ENCODE data around the gene PWWP2B. TPM values are rescaled to one million over a fixed set of nuclear protein-coding genes. Genes with fewer than 3 reads are reported as not detected.

The PWWP2B gene
- total RNA-seq, 1 experiment from 2014 or later = 51.6 TPM

DNA sequence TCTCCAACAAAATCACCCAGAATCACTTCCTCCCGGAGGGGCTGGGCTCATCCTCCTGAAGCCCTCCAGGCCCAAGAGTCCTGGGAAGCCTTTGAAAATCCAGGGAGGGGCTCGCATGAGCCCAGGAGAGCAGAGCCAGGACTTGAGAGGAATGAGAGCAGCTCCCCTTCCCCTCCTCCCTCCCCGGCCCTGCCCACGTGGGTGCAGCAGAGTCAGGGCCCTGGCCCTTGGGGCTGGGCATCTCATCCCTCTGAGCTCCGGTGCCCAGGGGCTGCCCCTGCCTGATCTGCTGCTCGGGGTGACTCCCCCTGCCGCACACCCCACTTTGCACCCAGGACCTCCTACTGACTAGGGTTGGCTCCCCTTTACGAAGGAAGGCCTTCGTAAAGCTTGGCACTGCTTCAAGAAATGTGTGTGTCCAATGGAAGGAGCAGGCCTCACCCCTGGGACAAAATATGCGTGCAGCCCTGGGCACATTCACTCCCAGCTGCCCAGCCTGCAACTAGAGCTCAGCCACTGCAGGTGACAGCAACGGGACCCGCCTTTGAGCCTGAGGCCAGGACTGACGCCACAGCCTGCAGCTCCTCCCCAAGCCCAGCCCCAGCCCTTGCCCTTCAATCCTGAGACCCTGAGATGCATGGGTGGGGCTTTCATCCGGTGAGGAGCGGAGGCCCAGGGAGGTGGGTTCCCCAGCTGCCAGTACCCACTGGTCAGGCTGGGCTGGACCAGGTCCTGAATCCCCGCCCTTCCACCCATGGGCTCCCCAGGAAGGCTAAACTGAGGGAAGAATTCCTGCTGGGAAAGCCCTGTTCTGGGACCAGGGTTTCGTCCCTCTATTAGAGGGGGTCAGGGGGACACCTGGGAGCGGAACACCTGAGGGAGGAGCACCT is 21.8 kb downstream of the PWWP2B start:
- DNase-seq (ENCODE audit: low read depth, low spot score) = no peak
- TF ChIP-seq, protein P1, sequence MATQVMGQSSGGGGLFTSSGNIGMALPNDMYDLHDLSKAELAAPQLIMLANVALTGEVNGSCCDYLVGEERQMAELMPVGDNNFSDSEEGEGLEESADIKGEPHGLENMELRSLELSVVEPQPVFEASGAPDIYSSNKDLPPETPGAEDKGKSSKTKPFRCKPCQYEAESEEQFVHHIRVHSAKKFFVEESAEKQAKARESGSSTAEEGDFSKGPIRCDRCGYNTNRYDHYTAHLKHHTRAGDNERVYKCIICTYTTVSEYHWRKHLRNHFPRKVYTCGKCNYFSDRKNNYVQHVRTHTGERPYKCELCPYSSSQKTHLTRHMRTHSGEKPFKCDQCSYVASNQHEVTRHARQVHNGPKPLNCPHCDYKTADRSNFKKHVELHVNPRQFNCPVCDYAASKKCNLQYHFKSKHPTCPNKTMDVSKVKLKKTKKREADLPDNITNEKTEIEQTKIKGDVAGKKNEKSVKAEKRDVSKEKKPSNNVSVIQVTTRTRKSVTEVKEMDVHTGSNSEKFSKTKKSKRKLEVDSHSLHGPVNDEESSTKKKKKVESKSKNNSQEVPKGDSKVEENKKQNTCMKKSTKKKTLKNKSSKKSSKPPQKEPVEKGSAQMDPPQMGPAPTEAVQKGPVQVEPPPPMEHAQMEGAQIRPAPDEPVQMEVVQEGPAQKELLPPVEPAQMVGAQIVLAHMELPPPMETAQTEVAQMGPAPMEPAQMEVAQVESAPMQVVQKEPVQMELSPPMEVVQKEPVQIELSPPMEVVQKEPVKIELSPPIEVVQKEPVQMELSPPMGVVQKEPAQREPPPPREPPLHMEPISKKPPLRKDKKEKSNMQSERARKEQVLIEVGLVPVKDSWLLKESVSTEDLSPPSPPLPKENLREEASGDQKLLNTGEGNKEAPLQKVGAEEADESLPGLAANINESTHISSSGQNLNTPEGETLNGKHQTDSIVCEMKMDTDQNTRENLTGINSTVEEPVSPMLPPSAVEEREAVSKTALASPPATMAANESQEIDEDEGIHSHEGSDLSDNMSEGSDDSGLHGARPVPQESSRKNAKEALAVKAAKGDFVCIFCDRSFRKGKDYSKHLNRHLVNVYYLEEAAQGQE (IDR thresholded peaks at IDR 0.05; ENCODE audit: insufficient read depth in 1 of 2, low read depth in 2 of 2, low read length in 1 of 2) = no peak
- TF ChIP-seq POLR2AphosphoS5 (IDR thresholded peaks at IDR 0.05; ENCODE audit: low read depth, low read length) = peak; percentile 39; the same call in 1 of the 2 replicates
- peak; percentile 69 for TF ChIP-seq TCF7L2 (IDR thresholded peaks at IDR 0.05; ENCODE audit: low read depth, low read length)
- TF ChIP-seq SIN3A (IDR thresholded peaks at IDR 0.05; ENCODE audit: borderline replicate concordance, insufficient read depth, low read depth, low read length) = no peak
- TF ChIP-seq, protein P2, sequence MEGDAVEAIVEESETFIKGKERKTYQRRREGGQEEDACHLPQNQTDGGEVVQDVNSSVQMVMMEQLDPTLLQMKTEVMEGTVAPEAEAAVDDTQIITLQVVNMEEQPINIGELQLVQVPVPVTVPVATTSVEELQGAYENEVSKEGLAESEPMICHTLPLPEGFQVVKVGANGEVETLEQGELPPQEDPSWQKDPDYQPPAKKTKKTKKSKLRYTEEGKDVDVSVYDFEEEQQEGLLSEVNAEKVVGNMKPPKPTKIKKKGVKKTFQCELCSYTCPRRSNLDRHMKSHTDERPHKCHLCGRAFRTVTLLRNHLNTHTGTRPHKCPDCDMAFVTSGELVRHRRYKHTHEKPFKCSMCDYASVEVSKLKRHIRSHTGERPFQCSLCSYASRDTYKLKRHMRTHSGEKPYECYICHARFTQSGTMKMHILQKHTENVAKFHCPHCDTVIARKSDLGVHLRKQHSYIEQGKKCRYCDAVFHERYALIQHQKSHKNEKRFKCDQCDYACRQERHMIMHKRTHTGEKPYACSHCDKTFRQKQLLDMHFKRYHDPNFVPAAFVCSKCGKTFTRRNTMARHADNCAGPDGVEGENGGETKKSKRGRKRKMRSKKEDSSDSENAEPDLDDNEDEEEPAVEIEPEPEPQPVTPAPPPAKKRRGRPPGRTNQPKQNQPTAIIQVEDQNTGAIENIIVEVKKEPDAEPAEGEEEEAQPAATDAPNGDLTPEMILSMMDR (IDR thresholded peaks at IDR 0.05) = no peak
- Histone ChIP-seq H3K27me3 (ENCODE audit: control insufficient read depth, insufficient read depth, low read length) (no peaks in the 10 kb centered on the region), H3K4me1 (ENCODE audit: control insufficient read depth, insufficient read depth, low read length) (peaks cover 68% of the 10 kb centered on the region), H3K36me3 (ENCODE audit: control insufficient read depth, insufficient read depth, low read length) (no peaks in the 10 kb centered on the region), H3K27ac (ENCODE audit: low read length) (peak overlapping the region; percentile 83), H3K9me3 (ENCODE audit: control insufficient read depth, insufficient read depth, low read depth, low read length) (no peaks in the 10 kb centered on the region), H3K4me3 (ENCODE audit: low read depth in 2 of 2, low read length in 2 of 2) (peak overlapping the region in 1 of 2 experiments; percentile 27; a peak in 1 of 4 replicates)
- intact Hi-C loops (cut with micrococcal nuclease; ENCODE audit: unreplicated experiment) (no loop called here), in situ Hi-C loops (cut with HindIII; ENCODE audit: low pct_unique_long_range_greater_than_20kb, low sequenced_read_pairs) (no loop called here)
- CTCF ChIA-PET = interaction anchor here (0.9 kb wide), 1 partner anchor 28 kb away, joined by 3 read pairs; no protein-coding TSS in a partner anchor
- ATAC-seq = peak; percentile 70
- no TSS peak for BruUV-seq (replicated peaks)
- POLR2A ChIA-PET = interaction anchor here (0.5 to 0.6 kb wide), 2 partner anchors 22 to 28 kb away, joined by 4 to 8 read pairs; partner anchors contain the start of gene PWWP2B

DNA sequence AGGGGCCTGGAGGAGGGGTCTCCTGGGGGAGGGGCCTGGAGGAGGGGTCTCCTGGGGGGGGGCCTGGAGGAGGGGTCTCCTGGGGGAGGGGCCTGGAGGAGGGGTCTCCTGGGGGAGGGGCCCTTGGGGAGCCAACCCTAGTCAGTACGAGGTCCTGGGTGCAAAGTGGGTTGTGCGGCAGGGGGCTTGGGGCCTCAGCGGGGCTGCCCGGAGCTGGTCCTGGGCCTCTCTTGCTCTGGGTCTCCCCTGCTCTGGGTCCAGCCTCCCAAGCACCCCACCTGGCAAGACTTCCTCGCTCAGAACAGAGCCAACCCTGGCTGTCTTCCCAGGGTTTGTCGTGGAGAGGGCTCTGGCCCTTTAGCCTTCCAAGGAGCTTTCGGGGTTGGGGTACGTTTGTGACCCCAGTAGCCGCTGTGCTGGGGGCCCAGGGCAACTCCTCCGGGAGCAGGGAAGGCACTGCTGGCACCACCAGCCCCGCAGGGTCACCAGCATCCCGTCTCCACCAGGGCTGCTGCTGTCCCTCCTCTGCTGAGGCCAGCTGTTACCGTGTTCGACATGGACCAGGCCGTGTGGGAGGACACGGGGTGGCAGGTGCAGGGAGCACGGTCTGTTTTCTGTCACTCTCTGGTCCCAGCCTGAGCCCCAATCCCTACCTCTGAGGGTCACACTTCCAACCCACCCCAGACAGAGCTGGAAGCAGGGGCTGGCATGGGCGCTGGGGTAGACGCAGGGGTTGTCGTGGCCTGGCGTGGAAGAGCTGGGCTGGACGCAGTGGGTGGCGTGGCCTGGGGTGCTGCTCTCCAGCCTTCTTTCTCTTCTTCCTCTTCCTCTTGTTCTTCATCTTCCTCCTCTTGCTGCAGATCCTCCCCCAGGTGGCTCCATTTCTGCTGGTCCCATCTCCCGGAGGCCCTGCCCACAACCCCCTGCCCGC is 22.8 kb downstream of the PWWP2B start:
- DNase-seq (ENCODE audit: low read depth, low spot score) = no peak
- no peaks in the 10 kb centered on the region for H3K36me3 ChIP-seq (ENCODE audit: control insufficient read depth, insufficient read depth, low read length)
- H3K27me3 ChIP-seq (ENCODE audit: control insufficient read depth, insufficient read depth, low read length) = no peaks in the 10 kb centered on the region
- intact Hi-C loops (cut with micrococcal nuclease; ENCODE audit: unreplicated experiment) (no loop called here), in situ Hi-C loops (cut with HindIII; ENCODE audit: low pct_unique_long_range_greater_than_20kb, low sequenced_read_pairs) (no loop called here)
- ATAC-seq = peak; percentile 33
- H3K4me1 ChIP-seq (ENCODE audit: control insufficient read depth, insufficient read depth, low read length) = peaks cover 58% of the 10 kb centered on the region
- peak overlapping the region; percentile 94 for H3K27ac ChIP-seq (ENCODE audit: low read length)
- no TSS peak for BruUV-seq (replicated peaks)
- H3K4me3 ChIP-seq (ENCODE audit: low read depth in 2 of 2, low read length in 2 of 2) = no peak overlapping the region
- POLR2A ChIA-PET = interaction anchor here (0.6 kb wide), 1 partner anchor 107 kb away, joined by 3 read pairs; no protein-coding TSS in a partner anchor
- H3K9me3 ChIP-seq (ENCODE audit: control insufficient read depth, insufficient read depth, low read depth, low read length) = no peaks in the 10 kb centered on the region
- CTCF ChIA-PET = interaction anchor here (0.7 kb wide), 2 partner anchors 26 to 1114 kb away, joined by 4 to 7 read pairs; no protein-coding TSS in a partner anchor
- TF ChIP-seq TCF7L2 (IDR thresholded peaks at IDR 0.05; ENCODE audit: low read depth, low read length) (no peak), POLR2AphosphoS5 (IDR thresholded peaks at IDR 0.05; ENCODE audit: low read depth, low read length) (0 out of 2 replicates have a peak, but pooled peaks have one; percentile 15)
- TF ChIP-seq, protein P1 (IDR thresholded peaks at IDR 0.05; ENCODE audit: insufficient read depth in 1 of 2, low read depth in 2 of 2, low read length in 1 of 2) = no peak

Measured in Panc1 (cell line).